ENCODE results near the gene TAP2.

DNA sequence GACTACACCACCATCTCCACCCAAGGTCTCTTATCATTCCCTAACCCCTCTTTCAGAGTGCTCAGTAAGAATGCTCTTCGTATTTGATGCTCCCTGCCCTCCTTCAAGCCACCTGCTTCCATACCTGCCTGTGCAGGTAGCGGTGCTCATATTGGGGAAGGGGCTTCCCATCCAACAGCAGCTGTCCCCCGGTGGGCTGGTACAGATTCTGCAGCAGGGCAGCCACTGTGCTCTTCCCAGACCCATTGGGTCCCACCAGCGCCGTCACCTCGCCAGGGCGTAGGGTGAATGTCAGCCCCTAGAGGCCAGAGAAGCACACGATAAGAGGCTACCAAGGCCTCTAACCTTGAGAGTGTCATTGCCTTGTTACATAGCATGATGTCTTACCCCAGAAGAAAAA, 9.3 kb upstream of the TAP2 start:
- TF ChIP-seq, protein P1, sequence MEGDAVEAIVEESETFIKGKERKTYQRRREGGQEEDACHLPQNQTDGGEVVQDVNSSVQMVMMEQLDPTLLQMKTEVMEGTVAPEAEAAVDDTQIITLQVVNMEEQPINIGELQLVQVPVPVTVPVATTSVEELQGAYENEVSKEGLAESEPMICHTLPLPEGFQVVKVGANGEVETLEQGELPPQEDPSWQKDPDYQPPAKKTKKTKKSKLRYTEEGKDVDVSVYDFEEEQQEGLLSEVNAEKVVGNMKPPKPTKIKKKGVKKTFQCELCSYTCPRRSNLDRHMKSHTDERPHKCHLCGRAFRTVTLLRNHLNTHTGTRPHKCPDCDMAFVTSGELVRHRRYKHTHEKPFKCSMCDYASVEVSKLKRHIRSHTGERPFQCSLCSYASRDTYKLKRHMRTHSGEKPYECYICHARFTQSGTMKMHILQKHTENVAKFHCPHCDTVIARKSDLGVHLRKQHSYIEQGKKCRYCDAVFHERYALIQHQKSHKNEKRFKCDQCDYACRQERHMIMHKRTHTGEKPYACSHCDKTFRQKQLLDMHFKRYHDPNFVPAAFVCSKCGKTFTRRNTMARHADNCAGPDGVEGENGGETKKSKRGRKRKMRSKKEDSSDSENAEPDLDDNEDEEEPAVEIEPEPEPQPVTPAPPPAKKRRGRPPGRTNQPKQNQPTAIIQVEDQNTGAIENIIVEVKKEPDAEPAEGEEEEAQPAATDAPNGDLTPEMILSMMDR (IDR thresholded peaks at IDR 0.05 in 8 of 11, conservative IDR thresholded peaks at IDR 0.05 in 3 of 11): no peak
- TF ChIP-seq POLR2AphosphoS5 (IDR thresholded peaks at IDR 0.05): peak in 2 of 3 donors; percentile 58 to 68

Measured in spleen (tissue), 7 donors.